DMS 273 treated with DMSO at 0.1 percent for 48 hours (cell line): ENCODE results near the gene ALK.

Experiments used
- DNase-seq: peaks from one replicate; lab custom pipeline; 2025; lab: John Stamatoyannopoulos, UW

Gene ALK

GRCh38 chr2:29650631-29651097 lies 270.7 kb downstream of the ALK start:
- DNase-seq, result no peak

DNA sequence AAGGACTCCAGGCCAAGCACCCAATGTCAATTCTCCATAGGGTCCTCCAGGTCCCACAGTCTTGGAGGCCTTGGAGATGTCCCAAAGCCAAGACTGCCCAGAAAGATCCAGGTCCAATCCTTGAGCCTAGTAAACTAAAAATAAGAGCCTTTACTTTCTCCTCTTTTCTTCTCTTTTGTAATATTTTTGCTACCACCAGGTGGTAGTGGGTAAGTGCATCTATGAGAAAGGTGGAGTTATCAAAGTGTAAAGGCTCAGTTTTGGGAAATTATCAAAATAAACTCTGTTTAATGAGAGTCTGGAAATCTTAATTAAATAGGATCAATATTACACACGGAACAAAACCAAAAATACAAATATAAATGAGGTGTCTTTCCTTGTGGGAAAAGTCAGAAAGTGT lies 276.4 kb downstream of the ALK start:
- no peak for DNase-seq

DNA sequence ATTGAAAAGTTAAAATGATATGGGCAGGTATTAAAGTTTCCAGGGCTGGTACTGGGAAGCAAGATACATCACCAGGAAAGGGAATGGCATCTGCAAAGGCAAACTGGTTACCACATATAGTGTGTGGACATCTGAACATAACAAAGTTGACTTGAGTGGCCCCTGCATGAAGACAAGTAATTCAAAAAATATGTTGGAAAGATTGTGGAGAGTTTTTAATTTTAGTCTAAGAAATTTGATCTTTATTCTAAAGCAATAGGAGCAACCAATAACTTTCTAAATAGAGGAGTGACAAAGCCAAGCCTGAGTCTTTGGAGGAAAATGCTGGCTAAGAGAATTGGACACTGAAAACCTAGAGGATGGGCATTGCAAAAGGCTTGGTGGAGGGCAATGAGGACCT lies 278.2 kb downstream of the ALK start:
- no peak for DNase-seq

GRCh38 chr2:29640360-29640759 lies 281.0 kb downstream of the ALK start:
- DNase-seq, result no peak

- no peak for DNase-seq
Observed at GRCh38 chr2:29638641-29639040, 282.7 kb downstream of the ALK start.

- DNase-seq, result no peak
Observed at GRCh38 chr2:29634916-29635315, 286.5 kb downstream of the ALK start.

GRCh38 chr2:29632018-29632417 lies 289.4 kb downstream of the ALK start:
- DNase-seq, result no peak

DNA sequence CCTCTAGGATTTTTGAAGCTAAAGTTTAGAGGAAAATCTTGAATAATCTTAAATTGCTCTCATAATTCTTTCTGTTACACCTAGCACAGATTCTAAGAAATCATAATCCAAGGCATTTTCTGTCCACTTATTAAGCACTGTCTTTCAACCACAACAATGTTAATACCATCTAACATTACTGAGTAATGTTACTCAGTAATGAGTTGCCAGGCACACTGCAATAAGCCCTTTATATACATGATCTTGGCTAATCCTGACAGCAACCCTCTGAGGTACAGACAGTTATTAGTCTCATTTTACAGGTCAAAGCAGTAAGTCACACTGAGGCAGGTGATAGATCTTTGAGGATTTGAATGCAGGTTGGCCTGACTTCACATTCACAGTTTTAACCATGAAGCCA lies 291.9 kb downstream of the ALK start:
- no peak for DNase-seq

DNA sequence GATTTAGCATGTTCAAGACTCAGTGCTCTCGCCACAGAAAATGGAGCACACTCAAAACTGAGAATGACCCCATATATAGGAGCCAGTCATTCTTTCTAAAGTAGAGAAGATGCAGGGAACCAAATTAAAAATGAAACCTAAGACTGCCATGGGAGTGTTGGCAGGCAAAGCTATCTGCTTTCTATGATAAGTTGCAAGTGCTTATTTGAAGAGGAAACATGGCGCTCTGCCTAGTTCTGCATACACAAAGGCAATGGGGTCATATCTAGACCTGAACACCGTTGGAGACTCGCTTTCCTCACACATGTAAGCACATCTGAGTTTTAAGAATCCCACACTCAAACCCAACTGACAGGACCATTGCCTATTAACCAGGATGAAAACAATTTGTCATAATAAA lies 292.5 kb downstream of the ALK start:
- peak; percentile 27 for DNase-seq

DNA sequence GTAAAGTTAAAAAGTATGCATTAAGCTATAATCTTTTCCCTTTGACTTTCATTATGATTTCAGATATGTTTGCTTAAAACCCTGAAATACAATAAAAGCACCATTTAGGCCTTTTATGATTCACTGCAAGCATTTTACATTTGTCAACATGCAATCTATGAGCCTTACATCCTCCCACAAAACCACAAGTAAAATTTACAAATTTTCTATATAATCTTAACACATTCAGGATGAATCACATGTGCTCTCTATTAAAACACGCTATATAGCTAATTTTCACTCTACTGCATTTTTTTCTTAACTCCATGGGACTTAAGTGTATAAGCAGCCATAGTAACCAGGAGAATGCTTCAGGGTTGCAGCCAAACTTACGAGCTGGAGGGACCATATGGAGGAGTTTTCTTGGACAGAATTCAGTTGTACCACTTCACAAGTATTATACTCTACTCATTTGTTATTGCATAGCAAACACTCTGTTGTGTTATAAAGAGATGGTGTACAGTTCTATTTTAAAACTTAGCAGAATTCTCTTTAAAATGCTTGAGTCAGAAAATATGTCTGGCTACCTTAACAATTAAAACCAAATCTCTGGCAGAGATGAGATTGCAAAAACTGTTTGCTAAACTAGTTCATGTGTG lies 293.2 kb downstream of the ALK start:
- DNase-seq, result peak; percentile 21

DNA sequence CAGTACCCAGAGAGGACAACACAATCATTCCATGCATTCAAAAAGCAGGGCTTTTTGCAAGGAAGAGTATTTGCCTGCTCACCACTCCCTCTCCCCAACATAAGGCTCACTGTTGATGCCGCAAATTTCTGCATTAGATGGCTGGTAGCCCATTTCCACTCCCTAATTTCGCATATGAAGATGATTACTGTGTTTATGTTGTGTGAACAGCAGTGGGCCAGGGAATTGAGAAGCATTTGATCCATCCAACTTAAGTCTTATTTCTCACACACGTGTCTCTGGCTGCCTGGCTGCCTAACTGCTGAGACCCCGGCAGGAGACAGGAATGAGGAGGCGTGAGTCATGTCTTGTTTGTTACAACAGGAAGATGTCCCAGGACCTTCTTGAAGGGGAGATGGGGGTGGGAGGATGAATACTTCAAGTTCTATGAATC lies 294.1 kb downstream of the ALK start:
- DNase-seq, result no peak

GRCh38 chr2:29620890-29621289 lies 300.5 kb downstream of the ALK start:
- DNase-seq, result no peak

DNA sequence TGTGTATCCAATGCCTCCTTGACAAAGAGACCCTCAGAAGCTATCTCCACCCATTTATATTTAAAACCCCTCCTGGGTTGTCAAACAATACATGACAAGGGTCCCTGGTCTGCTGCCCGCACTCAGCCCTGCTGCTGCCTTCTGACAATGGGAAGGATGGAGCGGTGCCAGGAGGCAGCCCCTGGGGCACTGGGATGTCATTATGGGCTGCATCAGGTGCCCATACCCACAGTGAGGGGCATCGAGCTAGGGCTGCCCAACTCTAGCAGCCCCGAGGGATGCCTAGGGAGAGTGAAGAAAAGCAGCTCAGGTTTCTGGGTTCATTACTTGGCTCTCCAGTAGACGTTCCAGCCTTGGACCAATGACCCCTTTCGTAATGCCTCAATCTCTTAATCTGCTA lies 301.7 kb downstream of the ALK start:
- DNase-seq, result no peak

DNA sequence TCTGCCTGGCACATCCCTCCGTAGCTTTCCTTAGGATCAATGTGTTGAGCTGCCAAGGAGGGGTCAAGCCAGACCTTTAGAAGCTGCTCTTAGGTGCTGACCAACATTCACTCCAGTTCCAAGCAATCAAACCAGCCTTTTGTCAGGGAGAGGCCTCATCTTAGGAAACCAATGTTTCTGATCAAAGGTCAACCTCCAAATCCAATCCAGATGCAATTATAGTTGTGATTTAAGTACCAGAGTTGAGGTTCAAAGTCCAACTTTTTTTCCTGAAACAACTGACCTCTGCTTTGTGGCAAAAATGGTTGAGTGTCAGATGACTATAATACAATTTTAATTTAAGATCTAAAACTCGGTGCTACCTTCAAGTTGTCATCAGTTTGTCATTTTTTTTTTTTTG lies 303.4 kb downstream of the ALK start:
- no peak for DNase-seq

GRCh38 chr2:29617351-29617750 lies 304.0 kb downstream of the ALK start:
- DNase-seq, result no peak

- no peak for DNase-seq
Observed at GRCh38 chr2:29616569-29616968, 304.8 kb downstream of the ALK start.

DNA sequence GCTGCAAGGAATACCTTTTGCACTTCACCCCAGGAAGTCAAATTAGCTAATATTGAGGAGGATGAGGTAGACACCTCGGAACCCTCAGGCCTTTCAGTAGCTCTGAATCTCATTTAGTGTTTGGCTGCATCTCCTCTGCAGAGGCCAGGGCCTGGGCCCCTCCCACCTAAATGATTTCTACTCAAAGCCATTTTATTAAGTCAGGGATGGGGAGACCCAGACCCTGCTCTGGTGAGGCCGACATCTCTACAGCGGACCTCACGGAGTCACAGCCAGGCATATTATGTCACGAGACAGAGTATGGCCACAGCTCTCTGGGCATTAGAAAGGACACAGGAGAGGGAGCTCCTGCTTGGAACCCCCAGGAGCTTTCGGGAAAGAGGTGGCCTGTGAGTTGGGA lies 305.5 kb downstream of the ALK start:
- DNase-seq, result no peak

DNA sequence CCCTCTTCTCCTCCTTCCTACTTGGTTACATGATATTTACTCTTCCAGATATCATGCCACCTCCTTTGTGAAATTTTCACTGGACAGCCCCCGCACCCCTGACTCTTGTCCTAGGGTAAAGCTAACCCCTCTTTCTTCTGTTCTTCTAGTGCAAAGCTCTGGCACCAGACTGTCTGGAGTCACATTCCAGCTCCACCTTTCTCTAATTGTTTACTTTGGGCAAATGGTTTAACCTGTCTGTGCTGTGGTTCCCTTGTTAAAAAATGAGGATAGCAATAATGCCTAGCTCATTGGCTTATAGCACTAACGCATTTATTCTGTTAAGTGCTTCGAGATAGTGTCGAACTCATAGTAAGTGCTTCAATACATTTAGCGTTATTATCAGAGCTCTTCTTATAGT lies 306.2 kb downstream of the ALK start:
- no peak for DNase-seq

DNA sequence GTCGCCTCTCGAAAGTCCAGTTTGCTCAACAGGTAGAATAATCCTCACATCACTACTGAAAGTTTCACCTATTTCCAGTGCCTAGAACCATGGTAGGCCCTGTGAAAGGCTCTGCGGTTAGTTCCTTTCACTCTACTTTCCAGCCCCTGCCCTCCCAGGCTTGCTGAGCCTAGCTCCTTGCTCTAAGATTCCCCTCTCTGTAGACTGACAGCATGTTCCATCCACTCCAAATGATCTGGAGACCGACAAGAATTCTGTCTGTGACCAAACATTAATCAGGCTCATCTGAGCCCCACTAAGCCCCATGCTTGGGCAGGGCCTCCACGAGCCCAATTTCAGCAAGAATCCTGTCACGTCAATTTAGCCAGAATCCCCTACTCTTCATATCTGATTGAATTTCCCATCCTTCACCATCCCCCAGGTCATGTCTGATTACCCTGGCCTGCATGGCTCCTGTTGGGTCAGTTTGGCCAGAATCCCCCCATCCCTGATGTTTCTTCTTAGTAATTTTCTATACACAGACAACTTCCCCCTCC lies 307.0 kb downstream of the ALK start:
- no peak for DNase-seq

DNA sequence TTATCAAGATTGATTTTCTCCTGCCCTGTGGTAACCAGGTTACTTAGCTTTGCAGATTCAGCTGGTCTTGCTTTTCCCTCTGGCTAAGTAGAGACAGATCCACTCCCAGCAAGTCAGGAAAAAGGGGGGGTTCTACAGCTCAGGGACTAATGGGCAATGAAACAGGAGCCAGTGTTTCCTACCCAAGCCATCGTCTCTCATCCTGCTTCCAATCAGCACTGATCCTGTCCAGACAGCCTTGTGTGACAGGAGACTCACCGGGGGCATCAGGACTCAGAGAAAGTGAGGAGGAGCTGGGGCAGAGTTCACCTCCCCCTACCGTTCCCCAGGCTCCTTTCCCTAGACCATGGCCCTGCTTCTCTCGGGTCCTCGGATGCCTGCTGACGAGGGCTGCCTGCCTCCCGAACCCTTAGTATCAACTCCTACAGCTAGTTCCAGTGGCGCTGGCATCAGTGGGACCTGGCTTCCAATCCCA lies 307.6 kb downstream of the ALK start:
- DNase-seq, result no peak

DNA sequence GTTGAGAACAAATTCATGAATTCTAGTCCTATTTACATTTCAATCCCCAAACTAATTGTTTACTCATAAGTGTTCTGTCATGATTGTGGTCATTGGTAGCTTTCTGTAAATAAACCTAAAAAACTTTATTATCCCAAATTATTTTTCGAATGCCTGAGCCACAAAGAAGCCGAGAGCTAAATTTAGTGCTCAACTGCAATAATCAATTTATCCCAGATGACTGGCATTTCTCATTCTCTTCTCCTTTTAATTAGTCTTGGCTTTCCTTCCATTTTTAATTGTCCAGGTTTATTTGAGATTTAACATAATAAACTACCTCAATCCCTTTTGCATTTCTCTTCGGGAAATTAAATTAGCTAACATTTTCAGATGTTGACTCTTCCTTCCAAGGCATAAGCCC lies 308.3 kb downstream of the ALK start:
- no peak for DNase-seq

- DNase-seq, result no peak
Observed at GRCh38 chr2:29612568-29612967, 308.8 kb downstream of the ALK start.

- no peak for DNase-seq
Observed at GRCh38 chr2:29611850-29612249, 309.5 kb downstream of the ALK start.

DNA sequence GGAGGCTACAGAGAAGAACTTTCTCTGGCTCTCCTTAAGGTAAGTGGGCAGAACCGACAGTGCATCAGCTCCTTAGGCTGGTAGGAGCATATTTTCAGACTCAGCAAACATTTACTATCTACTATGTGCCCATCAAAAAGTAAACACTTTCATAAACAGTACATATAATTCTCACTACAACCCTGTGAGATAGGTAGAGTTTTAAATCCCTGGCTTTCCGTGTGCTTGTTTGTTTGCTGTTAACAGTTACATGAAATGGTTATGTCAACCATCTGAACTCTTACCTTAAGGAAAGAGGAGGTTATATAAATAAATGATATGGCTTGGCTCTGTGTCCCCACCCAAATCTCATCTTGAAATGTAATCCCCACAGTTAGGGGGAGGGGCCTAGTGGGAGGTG lies 310.1 kb downstream of the ALK start:
- no peak for DNase-seq
